Measurements from ENCODE around the gene USP51. TPM values are rescaled to one million over a fixed set of nuclear protein-coding genes. Genes with fewer than 3 reads are reported as not detected.
"Not testable (repeated sequence)": the region's sequence is repeated elsewhere in the genome, so short reads cannot be mapped to it uniquely, and the experiment has no call there.

The USP51 gene
- total RNA-seq, 2 experiments from 2014 or later: 1.6 to 2.0 TPM

- H3K27me3 Mint-ChIP-seq: no peaks in the 10 kb centered on the region
- H3K4me1 Mint-ChIP-seq: peaks cover 7% of the 10 kb centered on the region
- ATAC-seq (ENCODE audit: low read depth): peak; percentile 97
- peak; percentile 71 for DNase-seq
- H3K27ac Mint-ChIP-seq: peak within 1 kb of the TSS; percentile 87
- peak within 1 kb of the TSS; percentile 95 for H3K4me3 Mint-ChIP-seq
- H3K36me3 Mint-ChIP-seq: no peaks in the 10 kb centered on the region
- no peaks in the 10 kb centered on the region for H3K9me3 Mint-ChIP-seq
- POLR2A ChIA-PET: interaction anchor here (1.1 to 2.6 kb wide), 4 partner anchors 37 to 456 kb away, joined by 4 to 18 read pairs (median 7); partner anchors contain the start of genes RRAGB and USP51
Observed at GRCh38 chrX:55451990-55452832, 37.4 kb downstream of the USP51 start, which contains the start of gene MAGEH1. Gene MAGEH1 (plus strand): TSS chrX:55452127. CDS start chrX:55452375, 248 bp downstream.

DNA sequence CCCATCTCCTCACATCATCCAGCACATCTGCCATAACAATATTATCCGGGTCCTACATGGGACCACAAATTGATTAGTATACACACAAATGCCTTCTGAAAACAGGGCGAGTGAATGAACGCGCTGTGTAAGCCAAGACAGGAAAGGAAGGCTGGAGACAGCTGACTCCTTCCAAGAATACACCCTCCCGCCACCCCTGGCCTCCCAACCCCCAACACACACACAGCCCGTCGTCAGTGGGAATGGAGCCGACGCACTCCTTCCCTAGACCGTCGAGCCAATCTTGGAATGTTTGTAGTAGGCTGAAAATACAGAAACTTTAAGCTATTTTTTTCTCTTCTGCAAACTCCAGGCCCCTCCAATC, 38.0 kb downstream of the USP51 start:
- Mint-ChIP-seq H3K9me3 (no peaks in the 10 kb centered on the region), H3K4me1 (peaks cover 7% of the 10 kb centered on the region), H3K4me3 (peak overlapping the region; percentile 95), H3K27me3 (no peaks in the 10 kb centered on the region), H3K27ac (peak overlapping the region; percentile 87), H3K36me3 (no peaks in the 10 kb centered on the region)
- DNase-seq: no peak
- POLR2A ChIA-PET: interaction anchor here (1.1 to 2.6 kb wide), 4 partner anchors 37 to 457 kb away, joined by 4 to 18 read pairs (median 7); partner anchors contain the start of genes RRAGB and USP51
- peak; percentile 31 for ATAC-seq (ENCODE audit: low read depth)

- Mint-ChIP-seq H3K9me3 (no peaks in the 10 kb centered on the region), H3K4me3 (peak overlapping the region; percentile 95), H3K27ac (no peak overlapping the region), H3K27me3 (no peaks in the 10 kb centered on the region), H3K36me3 (no peaks in the 10 kb centered on the region), H3K4me1 (peaks cover 7% of the 10 kb centered on the region)
- POLR2A ChIA-PET: interaction anchor here (2.6 kb wide), 1 partner anchor 38 kb away, joined by 18 read pairs; the partner anchor contains the start of gene USP51
- ATAC-seq (ENCODE audit: low read depth) (no peak), DNase-seq (no peak)
Observed at GRCh38 chrX:55451141-55451540, 38.5 kb downstream of the USP51 start.

- Mint-ChIP-seq H3K4me3 (no peak overlapping the region), H3K36me3 (no peaks in the 10 kb centered on the region), H3K9me3 (no peaks in the 10 kb centered on the region), H3K4me1 (peaks cover 7% of the 10 kb centered on the region), H3K27me3 (no peaks in the 10 kb centered on the region), H3K27ac (no peak overlapping the region)
- POLR2A ChIA-PET: no interaction called here
- no peak for DNase-seq
- ATAC-seq (ENCODE audit: low read depth): no peak
Observed at GRCh38 chrX:55450259-55450658, 39.4 kb downstream of the USP51 start.

DNA sequence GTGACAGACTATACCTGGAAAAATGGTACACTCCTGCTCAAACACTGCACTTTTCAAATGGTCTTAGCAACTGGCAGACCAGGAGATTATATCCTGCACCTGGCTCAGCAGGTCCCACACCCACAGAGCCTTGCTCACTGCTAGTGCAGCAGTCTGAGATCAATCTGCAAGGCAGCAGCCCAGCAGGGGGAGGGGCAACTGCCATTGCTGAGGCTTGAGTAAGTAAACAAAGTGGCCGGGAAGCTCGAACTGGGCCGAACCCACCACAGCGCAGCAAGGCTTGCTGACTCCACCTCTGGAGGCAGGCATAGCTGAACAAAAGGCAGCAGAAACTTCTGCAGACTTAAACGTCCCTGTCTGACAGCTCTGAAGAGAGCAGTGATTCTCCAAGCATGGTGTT, 46.2 kb downstream of the USP51 start:
- H3K36me3 Mint-ChIP-seq; POLR2A ChIA-PET; H3K27ac Mint-ChIP-seq; DNase-seq; H3K4me1 Mint-ChIP-seq; ATAC-seq (ENCODE audit: low read depth); H3K4me3 Mint-ChIP-seq; H3K9me3 Mint-ChIP-seq; H3K27me3 Mint-ChIP-seq: not testable (repeated sequence)

Small RNAs within 50 kb of the gene (microRNA-seq; reads per million reads assigned to microRNA genes)
- gene MIR4536-1: not detected
- gene MIR4536-2: not detected

Other genes with a start within 250 kb of the USP51 start
- not detected for gene PAGE3, start 224.9 kb downstream of the USP51 start, total RNA-seq
- 10 to 100 TPM; 16.0 to 17.9 TPM for gene MAGEH1, start 37.7 kb downstream of the USP51 start, total RNA-seq
- gene FOXR2, start 133.6 kb upstream of the USP51 start, total RNA-seq: not detected
- 10 to 100 TPM; 10.5 to 13.3 TPM for gene RRAGB, start 227.9 kb upstream of the USP51 start, total RNA-seq